Ectodermal cell (in vitro differentiated cells): Measurements from ENCODE around the gene FRMD1.
A peak's percentile ranks its signal among the peaks of the same experiment; 100 is the strongest.

ENCODE experiments used
- H3K27ac ChIP-seq: 2 replicates; pipeline ENCODE4 v1.7.0; 2013; ENCODE audit warnings: mild to moderate bottlenecking, low read depth, low read length; ENCODE audit not compliant: insufficient read depth, poor library complexity, severe bottlenecking
- H3K27me3 ChIP-seq: 2 replicates; pipeline ENCODE4 v1.7.0; 2013; ENCODE audit warnings: mild to moderate bottlenecking, low read length; ENCODE audit not compliant: insufficient read depth, control insufficient read depth, poor library complexity, severe bottlenecking
- H3K36me3 ChIP-seq: one replicate; pipeline ENCODE4 v1.7.0; 2013; ENCODE audit warnings: low read length; ENCODE audit not compliant: control insufficient read depth, insufficient read depth
- H3K4me1 ChIP-seq: one replicate; pipeline ENCODE4 v1.7.0; 2013; ENCODE audit warnings: low read length; ENCODE audit not compliant: control insufficient read depth, insufficient read depth
- H3K4me3 ChIP-seq: 2 replicates; pipeline ENCODE4 v1.7.0; 2013; ENCODE audit warnings: low read depth, low read length, control low read depth; ENCODE audit not compliant: insufficient read depth
- H3K9me3 ChIP-seq: 2 replicates; pipeline ENCODE4 v1.7.0; 2013; ENCODE audit warnings: mild to moderate bottlenecking, low read length, moderate library complexity; ENCODE audit not compliant: control insufficient read depth
- WGBS, 2 experiments: methylation state at CpG; one replicate each; pipeline ENCODE4 v1.1.7; 2013; ENCODE audit warnings: missing lambda C conversion rate in 2 of 2; 5-methylcytosine and 5-hydroxymethylcytosine counted together

The FRMD1 gene

GRCh38 chr6:168042426-168043192 lies 36.4 kb downstream of the FRMD1 start:
- Histone ChIP-seq H3K36me3 (peaks cover 6% of the 10 kb centered on the region), H3K4me3 (no peak overlapping the region), H3K4me1 (no peaks in the 10 kb centered on the region), H3K27me3 (no peaks in the 10 kb centered on the region), H3K9me3 (peaks cover 9% of the 10 kb centered on the region), H3K27ac (no peak overlapping the region)
- WGBS, 2 experiments, result 94% methylated on average over 29 of the region's 29 CpGs

- Histone ChIP-seq H3K9me3 (peaks cover 9% of the 10 kb centered on the region), H3K27ac (no peak overlapping the region), H3K4me3 (no peak overlapping the region), H3K27me3 (no peaks in the 10 kb centered on the region), H3K4me1 (no peaks in the 10 kb centered on the region), H3K36me3 (peaks cover 6% of the 10 kb centered on the region)
- WGBS, 2 experiments, result 89 to 91% methylated on average over 15 of the region's 15 CpGs
Measured at GRCh38 chr6:168041928-168042327, 37.1 kb downstream of the FRMD1 start.

DNA sequence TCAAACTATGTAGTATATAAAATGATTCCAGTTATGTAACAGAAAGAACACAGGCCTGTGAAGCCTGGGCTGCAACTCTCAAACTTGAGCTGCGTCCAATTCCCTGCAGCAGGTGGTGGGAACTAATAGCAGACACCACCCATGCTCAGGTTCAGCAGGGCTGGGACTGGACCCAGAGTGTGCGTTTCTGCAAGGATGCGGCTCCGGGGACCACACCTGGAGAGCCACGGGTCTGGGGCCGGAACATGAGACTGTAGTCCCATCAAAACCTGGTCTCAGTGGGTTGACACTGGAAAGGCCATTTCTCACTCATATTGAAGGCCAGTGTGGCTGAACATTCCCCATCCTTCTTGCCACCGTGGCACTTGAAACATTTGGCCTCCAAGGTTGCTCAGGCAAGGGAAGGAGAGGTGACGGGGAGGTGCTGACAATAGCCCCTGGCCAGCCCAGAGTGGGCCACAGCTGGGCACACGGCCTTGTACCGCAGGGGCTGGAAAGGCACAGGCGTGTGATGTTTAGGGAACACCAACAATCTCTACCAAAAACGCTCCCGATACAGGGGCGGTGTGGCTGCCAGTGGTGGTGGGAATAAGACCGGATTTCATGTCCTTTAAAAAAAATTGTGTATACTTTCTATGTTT lies 38.0 kb downstream of the FRMD1 start:
- H3K4me3 ChIP-seq, result no peak overlapping the region
- 94 to 96% methylated on average over 11 to 15 of the region's 15 CpGs for WGBS, 2 experiments

GRCh38 chr6:168039849-168040248 lies 39.2 kb downstream of the FRMD1 start:
- Histone ChIP-seq H3K4me1 (no peaks in the 10 kb centered on the region), H3K4me3 (no peak overlapping the region), H3K9me3 (peaks cover 9% of the 10 kb centered on the region), H3K27me3 (no peaks in the 10 kb centered on the region), H3K27ac (no peak overlapping the region), H3K36me3 (peaks cover 6% of the 10 kb centered on the region)
- WGBS, 2 experiments, result 88 to 89% methylated on average over 13 of the region's 13 CpGs

More for the DNA sequence above, 38.0 kb downstream of the FRMD1 start:
- Histone ChIP-seq H3K4me1 (no peaks in the 10 kb centered on the region), H3K36me3 (peaks cover 6% of the 10 kb centered on the region), H3K27ac (no peak overlapping the region), H3K27me3 (no peaks in the 10 kb centered on the region), H3K9me3 (peaks cover 9% of the 10 kb centered on the region)

- Histone ChIP-seq H3K9me3 (peaks cover 9% of the 10 kb centered on the region), H3K4me1 (no peaks in the 10 kb centered on the region), H3K27me3 (no peaks in the 10 kb centered on the region), H3K4me3 (no peak overlapping the region), H3K27ac (no peak overlapping the region), H3K36me3 (peaks cover 6% of the 10 kb centered on the region)
- WGBS, 2 experiments, result 93 to 98% methylated on average over 3 to 4 of the region's 4 CpGs
Measured at GRCh38 chr6:168039301-168039700, 39.7 kb downstream of the FRMD1 start.

- no peak overlapping the region for H3K4me3 ChIP-seq
- H3K27me3 ChIP-seq, result no peaks in the 10 kb centered on the region
- H3K9me3 ChIP-seq, result peaks cover 9% of the 10 kb centered on the region
- no peak overlapping the region for H3K27ac ChIP-seq
- 95 to 96% methylated on average over 12 of the region's 13 CpGs for WGBS, 2 experiments
- no peaks in the 10 kb centered on the region for H3K4me1 ChIP-seq
- peaks cover 6% of the 10 kb centered on the region for H3K36me3 ChIP-seq
Measured at GRCh38 chr6:168038576-168039140, 40.4 kb downstream of the FRMD1 start.

DNA sequence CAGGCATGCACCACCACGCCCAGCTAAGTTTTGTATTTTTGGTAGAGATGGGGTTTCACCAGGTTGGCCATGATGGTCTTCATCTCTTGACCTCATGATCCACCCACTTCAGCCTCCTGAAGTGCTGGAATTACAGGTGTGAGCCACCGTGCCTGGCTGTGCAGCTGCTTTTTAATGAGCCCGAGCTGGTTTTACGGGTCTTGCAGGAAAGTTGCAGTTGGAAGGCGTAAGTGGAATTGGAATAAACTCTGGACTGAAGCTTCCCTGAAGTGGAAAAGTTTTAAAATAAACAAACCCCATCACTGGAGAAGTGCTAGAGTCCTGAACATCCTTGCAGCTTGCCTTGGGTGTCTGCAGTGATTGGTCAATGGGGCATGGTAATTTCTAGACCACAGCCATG lies 41.2 kb downstream of the FRMD1 start:
- 93 to 95% methylated on average over 5 of the region's 5 CpGs for WGBS, 2 experiments
- H3K27ac ChIP-seq, result no peak overlapping the region

DNA sequence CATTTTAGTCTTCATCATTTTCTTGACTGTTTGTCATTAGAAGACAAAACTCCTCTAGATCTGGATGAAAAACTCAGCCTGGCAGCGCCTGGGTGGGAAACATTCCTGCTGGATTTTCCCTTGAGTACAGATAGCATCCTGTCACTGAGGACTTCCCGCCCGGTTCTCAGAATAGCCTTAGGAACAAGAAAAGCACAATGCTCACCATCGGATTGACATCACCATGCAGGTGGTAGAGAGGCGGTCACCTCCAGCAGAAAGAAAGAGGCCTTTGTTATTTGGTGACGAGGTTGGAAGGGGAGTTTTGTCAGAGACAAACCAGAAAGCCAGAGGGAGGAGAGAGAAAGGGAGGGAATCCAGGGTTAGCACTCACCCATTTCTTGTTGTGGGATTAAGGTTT lies 41.8 kb downstream of the FRMD1 start:
- H3K27me3 ChIP-seq, result no peaks in the 10 kb centered on the region
- H3K4me1 ChIP-seq, result peaks cover 5% of the 10 kb centered on the region
- no peak overlapping the region for H3K4me3 ChIP-seq
- WGBS, 2 experiments, result 42 to 49% methylated on average over 6 of the region's 6 CpGs
- H3K27ac ChIP-seq, result no peak overlapping the region
- H3K9me3 ChIP-seq, result peaks cover 9% of the 10 kb centered on the region
- peaks cover 6% of the 10 kb centered on the region for H3K36me3 ChIP-seq

More for the DNA sequence above, 41.2 kb downstream of the FRMD1 start:
- peaks cover 9% of the 10 kb centered on the region for H3K9me3 ChIP-seq
- peaks cover 6% of the 10 kb centered on the region for H3K36me3 ChIP-seq
- H3K4me1 ChIP-seq, result no peaks in the 10 kb centered on the region
- no peaks in the 10 kb centered on the region for H3K27me3 ChIP-seq
- no peak overlapping the region for H3K4me3 ChIP-seq

DNA sequence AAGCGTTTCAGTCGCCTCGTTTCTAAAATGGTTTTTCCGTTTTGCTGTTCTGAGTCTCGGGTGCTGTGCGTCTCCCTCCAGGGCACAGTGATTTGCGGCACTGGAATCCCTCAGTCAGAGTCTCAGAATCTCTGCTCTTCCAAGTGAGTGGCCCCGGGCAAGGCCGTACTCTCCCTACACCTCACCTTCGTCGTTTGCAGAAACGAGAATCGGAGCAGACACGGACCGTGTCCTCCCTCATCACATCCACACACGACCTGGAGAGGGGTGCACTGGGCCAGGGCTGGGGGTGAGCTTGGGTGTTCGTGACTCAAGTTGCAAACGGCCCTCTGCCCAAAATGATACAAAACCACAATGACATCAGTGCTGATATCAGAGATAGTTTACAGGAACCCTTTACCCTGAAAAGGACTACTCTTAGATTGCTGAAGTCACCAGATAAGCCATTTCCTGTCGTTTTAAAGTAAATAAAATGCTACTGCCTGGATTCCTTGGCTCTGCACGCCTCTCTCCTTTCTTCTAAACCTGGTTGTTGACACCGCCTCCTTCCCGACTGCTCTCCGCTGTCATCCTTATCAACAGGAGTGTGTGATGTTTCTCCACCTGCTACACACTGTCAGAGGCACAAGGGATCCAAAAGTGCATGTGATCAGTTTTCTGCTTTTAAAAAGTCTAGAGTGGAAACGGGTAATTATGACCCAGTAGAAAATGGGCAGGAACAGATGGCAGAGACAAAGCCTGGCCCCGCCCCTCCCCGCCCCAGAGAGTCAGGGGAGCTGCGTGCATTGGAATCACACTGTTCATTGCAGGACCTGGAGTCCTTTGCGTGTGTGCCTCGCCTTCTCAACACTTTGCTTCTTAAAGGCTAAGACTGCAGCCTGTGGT lies 43.1 kb downstream of the FRMD1 start:
- Histone ChIP-seq H3K4me3 (peak overlapping the region; percentile 28), H3K4me1 (peaks cover 9% of the 10 kb centered on the region), H3K36me3 (peaks cover 6% of the 10 kb centered on the region), H3K27ac (no peak overlapping the region), H3K9me3 (peaks cover 9% of the 10 kb centered on the region), H3K27me3 (no peaks in the 10 kb centered on the region)
- 33 to 36% methylated on average over 29 of the region's 29 CpGs for WGBS, 2 experiments
